Heart left ventricle (tissue), 16 donors: Measurements from ENCODE around the gene SLC39A11. TPM values are rescaled to one million over a fixed set of nuclear protein-coding genes. Genes with fewer than 3 reads are reported as not detected.

Experiments used
- ATAC-seq, 4 donors: fragments of 200-7000 bp; cut with Tn5 transposase; one replicate each; pipeline ENCODE4 v1.9.1; 2020 to 2022; ENCODE audit warnings: moderate library complexity in 4 of 4, mild to moderate bottlenecking in 3 of 4, moderate number of reproducible peaks in 1 of 4
- DNase-seq, 5 donors: peaks; one replicate each; pipeline ENCODE4 v3.0.0-alpha.2; 2020
- H3K27ac ChIP-seq, 12 donors: fragments of 200-600 bp; sonication (generic) in 4 of 12; one replicate each; pipeline versions ENCODE4 v1.5.0 to v1.8.0; 2016 to 2022; ENCODE audit warnings: mild to moderate bottlenecking in 2 of 12
- H3K27me3 ChIP-seq, 9 donors: fragments of 200-600 bp; sonication (generic) in 2 of 9; one replicate each; pipeline versions ENCODE4 v1.5.1 to v1.8.0; 2016 to 2022; ENCODE audit warnings: mild to moderate bottlenecking in 3 of 9
- H3K36me3 ChIP-seq, 9 donors: fragments of 200-600 bp; sonication (generic) in 2 of 9; one replicate each; pipeline versions ENCODE4 v1.5.0 to v1.8.0; 2018 to 2022; ENCODE audit warnings: mild to moderate bottlenecking in 2 of 9
- H3K4me1 ChIP-seq, 12 donors: fragments of 200-600 bp; sonication (generic) in 4 of 12; one replicate each; pipeline versions ENCODE4 v1.5.0 to v1.8.0; 2016 to 2022; ENCODE audit warnings: mild to moderate bottlenecking in 3 of 12
- H3K4me3 ChIP-seq, 12 donors: fragments of 200-600 bp; sonication (generic) in 4 of 12; one replicate each; pipeline versions ENCODE4 v1.5.0 to v1.8.0; 2017 to 2022; ENCODE audit warnings: mild to moderate bottlenecking in 9 of 12, moderate library complexity in 4 of 12
- H3K9me3 ChIP-seq, 12 donors: fragments of 200-600 bp; sonication (generic) in 4 of 12; one replicate each; pipeline versions ENCODE4 v1.5.0 to v1.8.0; 2016 to 2022; ENCODE audit warnings: mild to moderate bottlenecking in 1 of 12
- POLR2A ChIP-seq, 2 donors: fragments of 450-650 bp; IDR thresholded peaks; one replicate each; pipeline ENCODE4 v1.6.1; 2017; ENCODE audit warnings: antibody characterized with exemption in 2 of 2, mild to moderate bottlenecking in 2 of 2, moderate library complexity in 2 of 2
- WGBS, 4 donors: extraction: QIAGEN DNeasy Blood & Tissue Kit in 2 of 4; methylation state at CpG; one replicate each; pipeline versions ENCODE4 v1.1.5 to v1.1.7; 2013 to 2018; 5-methylcytosine and 5-hydroxymethylcytosine counted together
- intact Hi-C, 10 donors: fragments of 100-400 bp; cut with DNase I; formaldehyde crosslinking; loops; one replicate each; pipeline versions ENCODE4 v1.11.1 to v1.14.2; 2022
- polyA plus RNA-seq, 2 donors: library from polyadenylated mRNA; stranded (reverse); fragments of 200-250 nt; gene quantifications; one replicate each; pipeline ENCODE4 v1.2.3, GENCODE V29; 2013
- total RNA-seq, 9 donors: library from RNA; depleted of rRNA in 2 of 9; stranded (reverse); fragments of >200 nt in 2 of 9; fragmentation: NEBNext Ultra II Directional in 3 of 9; extraction: Animal tissue kit (Norgen Biotek cat#: 25700) in 3 of 9; gene quantifications; one replicate each; pipeline versions ENCODE4 v1.1.0 to v1.2.4, GENCODE V29; 2016 to 2023
- TF ChIP-seq, protein P1 (sequence below), 12 donors: fragments of 200-600 bp; sonication (generic) in 4 of 12; IDR thresholded peaks; one replicate each; pipeline versions ENCODE4 v1.5.0 to v1.8.0; 2018 to 2022; ENCODE audit warnings: antibody characterized with exemption in 12 of 12, mild to moderate bottlenecking in 5 of 12
- donor health status: ischemic (EF 13 %, LVEDD 7.1; RV severe dilation, severe dysfunction).
- donor health status: healthy with polysubstance abuse.
- donor health status: DM: no; HTN: yes; CAD: no.
- donor health status: DM: no; HTN: no; CAD: no.
- donor health status: ischemic (EF 25% LVEDD 6.9; RV normal size, moderate dysfunction).
- donor health status: ischemic (EF 25% LVEDD 5.7; RV mildly dilated, moderate dysfunction).
- donor health status: healthy.
- donor health status: DM: yes; HTN: yes; CAD: no.
- donor health status: ischemic (EF 35%, LVEDD 5.7; RV mildly dilated, moderate dysfunction).
- donor health status: nonischemic (EF 11% LVEDD 7.7; RV severe dilation, severe dysfunction).
- donor health status: DM: yes; HTN: yes; CAD: no.
- donor health status: PGD.
- donor health status: ischemic (EF 29% LVEDD 5.4; RV normal size, mild dysfunction).
- donor health status: nonischemic (EF 23%, LVEDD 6.1; RV moderate dilation, normal function).

SLC39A11 gene
- total and polyA plus RNA-seq, 11 donors: 2.5 to 23.3 (median 8.4) TPM

DNA sequence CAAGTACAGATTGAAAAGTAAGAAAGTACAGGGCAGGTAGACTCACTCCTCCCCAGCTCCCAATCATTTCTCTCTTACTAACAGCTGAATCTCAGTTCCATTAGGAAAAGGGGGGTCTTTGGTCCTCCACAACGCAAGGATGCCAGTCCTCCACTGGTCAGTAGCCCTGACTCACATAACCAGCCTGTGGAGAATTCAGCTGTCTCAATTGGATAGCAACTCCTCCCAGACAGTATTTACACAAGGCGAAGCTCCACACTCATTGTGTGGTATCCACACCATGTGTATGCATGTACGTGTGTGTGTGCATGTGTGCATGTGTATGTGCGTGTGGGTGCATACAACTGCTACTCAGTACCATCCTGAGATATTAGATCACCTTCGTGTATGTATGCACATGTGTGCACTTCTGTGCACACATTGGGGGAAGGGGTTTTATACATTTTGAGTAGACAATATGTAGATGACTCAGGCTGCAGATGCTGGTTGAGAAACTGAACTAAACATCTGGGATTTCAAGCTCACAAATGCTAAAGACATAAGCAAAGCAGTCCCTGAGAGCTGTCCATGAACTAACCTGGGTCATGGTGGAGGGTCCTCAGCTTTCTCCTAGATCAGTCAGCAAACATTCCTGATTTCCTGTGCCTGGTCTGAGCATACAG lies 240.1 kb downstream of the SLC39A11 start:
- ATAC-seq: no peak

DNA sequence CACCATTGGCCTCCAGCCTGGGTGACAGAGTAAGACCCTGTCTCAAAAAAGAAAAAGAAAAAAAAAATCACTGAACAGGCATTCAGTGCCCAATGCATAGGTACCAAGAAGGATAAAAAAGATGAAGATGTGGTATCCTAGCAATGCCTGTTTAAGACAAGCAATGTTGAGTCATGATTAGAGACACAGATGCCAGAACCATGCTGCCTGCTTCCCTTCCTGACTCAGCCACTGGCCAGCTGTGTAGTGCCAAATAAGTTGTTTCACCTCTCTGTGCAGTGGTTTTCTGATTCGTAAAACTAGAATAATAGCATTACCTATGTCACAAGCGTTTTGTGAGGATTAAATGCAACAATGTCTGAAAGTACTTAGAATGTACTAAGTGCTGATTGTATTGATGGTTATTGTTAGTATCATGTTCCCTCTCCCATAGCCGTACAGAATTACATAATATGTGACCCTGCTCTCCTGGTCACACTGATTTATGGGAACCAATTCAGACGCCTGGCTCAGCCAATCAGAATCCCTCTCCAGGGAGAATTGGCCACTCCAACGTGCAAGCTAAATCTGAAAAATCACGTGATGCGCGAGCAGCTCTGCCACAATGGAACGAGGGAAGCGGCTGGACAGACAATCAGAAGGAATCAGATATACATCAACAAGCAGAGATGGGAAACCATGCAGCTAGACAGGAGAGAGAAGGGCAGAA lies 241.9 kb downstream of the SLC39A11 start:
- no peak for ATAC-seq
- TF ChIP-seq, protein P1, sequence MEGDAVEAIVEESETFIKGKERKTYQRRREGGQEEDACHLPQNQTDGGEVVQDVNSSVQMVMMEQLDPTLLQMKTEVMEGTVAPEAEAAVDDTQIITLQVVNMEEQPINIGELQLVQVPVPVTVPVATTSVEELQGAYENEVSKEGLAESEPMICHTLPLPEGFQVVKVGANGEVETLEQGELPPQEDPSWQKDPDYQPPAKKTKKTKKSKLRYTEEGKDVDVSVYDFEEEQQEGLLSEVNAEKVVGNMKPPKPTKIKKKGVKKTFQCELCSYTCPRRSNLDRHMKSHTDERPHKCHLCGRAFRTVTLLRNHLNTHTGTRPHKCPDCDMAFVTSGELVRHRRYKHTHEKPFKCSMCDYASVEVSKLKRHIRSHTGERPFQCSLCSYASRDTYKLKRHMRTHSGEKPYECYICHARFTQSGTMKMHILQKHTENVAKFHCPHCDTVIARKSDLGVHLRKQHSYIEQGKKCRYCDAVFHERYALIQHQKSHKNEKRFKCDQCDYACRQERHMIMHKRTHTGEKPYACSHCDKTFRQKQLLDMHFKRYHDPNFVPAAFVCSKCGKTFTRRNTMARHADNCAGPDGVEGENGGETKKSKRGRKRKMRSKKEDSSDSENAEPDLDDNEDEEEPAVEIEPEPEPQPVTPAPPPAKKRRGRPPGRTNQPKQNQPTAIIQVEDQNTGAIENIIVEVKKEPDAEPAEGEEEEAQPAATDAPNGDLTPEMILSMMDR (IDR thresholded peaks at IDR 0.05): no peak
- no peak for TF ChIP-seq POLR2A (IDR thresholded peaks at IDR 0.05)
- WGBS, 4 donors: 88 to 92% (median 90%) methylated on average over 10 of the region's 10 CpGs

More for the DNA sequence above, 240.1 kb downstream of the SLC39A11 start:
- no peak overlapping the region for H3K27ac ChIP-seq
- H3K27me3 ChIP-seq: no peaks in the 10 kb centered on the region
- H3K36me3 ChIP-seq: peaks cover 0 to 10% (median 0%) of the 10 kb centered on the region in 9 donors
- no peak overlapping the region for H3K4me3 ChIP-seq
- no peak for TF ChIP-seq POLR2A (IDR thresholded peaks at IDR 0.05)
- TF ChIP-seq, protein P1 (IDR thresholded peaks at IDR 0.05): no peak
- no peaks in the 10 kb centered on the region for H3K9me3 ChIP-seq
- 76 to 92% (median 86%) methylated on average over 5 of the region's 5 CpGs for WGBS, 4 donors
- DNase-seq: no peak
- no peaks in the 10 kb centered on the region for H3K4me1 ChIP-seq
- intact Hi-C loops: no loop called here

DNA sequence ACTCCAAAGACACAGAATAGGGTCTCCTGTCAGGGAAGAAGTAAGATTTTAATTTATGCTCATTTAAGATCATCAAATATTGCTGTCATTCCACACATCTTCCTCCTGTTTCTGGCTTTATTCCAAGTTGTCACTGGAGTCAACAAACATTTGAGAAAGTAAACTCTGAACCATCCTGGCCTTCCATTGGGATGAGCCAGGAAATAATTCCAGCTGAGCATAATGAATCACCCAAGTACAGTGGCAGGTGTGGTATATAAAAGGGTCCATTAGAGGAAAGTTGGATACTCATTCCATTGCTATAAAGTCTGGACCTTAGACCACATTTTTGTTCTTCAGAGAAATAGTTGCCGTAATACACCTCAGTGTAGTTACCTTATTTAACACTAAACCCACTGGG lies 246.1 kb downstream of the SLC39A11 start:
- H3K4me1 ChIP-seq: no peaks in the 10 kb centered on the region
- WGBS, 4 donors: 91 to 100% (median 99%) methylated on average over 1 of the region's 1 CpG
- no peaks in the 10 kb centered on the region for H3K27me3 ChIP-seq
- intact Hi-C loops: no loop called here
- TF ChIP-seq, protein P1 (IDR thresholded peaks at IDR 0.05): no peak
- no peak for TF ChIP-seq POLR2A (IDR thresholded peaks at IDR 0.05)
- DNase-seq (no peak), ATAC-seq (no peak)
- H3K27ac ChIP-seq: no peak overlapping the region
- H3K9me3 ChIP-seq: no peaks in the 10 kb centered on the region
- peaks cover 0 to 16% (median 0%) of the 10 kb centered on the region in 9 donors for H3K36me3 ChIP-seq
- H3K4me3 ChIP-seq: no peak overlapping the region

More for the DNA sequence above, 241.9 kb downstream of the SLC39A11 start:
- no peaks in the 10 kb centered on the region for H3K4me1 ChIP-seq
- H3K9me3 ChIP-seq: no peaks in the 10 kb centered on the region
- no peaks in the 10 kb centered on the region for H3K27me3 ChIP-seq
- peaks cover 0 to 16% (median 0%) of the 10 kb centered on the region in 9 donors for H3K36me3 ChIP-seq
- intact Hi-C loops: no loop called here
- no peak overlapping the region for H3K4me3 ChIP-seq
- no peak overlapping the region for H3K27ac ChIP-seq
- DNase-seq: no peak

DNA sequence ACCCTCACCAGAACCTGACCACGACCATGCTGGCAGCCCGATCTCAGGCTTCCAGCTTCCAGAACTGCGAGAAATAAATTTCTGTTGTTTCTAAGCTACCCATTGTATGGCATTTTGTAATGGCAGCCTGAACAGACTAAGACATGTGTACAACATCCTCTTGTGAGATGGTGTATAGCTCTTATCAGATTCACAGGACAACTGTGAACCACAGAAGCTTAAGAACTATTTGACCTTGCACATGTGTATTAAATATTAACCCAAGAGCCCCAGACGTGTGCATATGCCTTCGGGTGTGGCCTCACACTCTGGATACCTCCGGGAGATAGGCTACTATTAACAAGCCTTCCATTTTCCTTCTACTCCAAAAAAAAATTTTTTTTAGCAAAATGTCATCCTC lies 248.9 kb downstream of the SLC39A11 start:
- intact Hi-C loops: no loop called here
- ATAC-seq: no peak
- Histone ChIP-seq H3K4me1 (no peaks in the 10 kb centered on the region), H3K27me3 (no peaks in the 10 kb centered on the region), H3K9me3 (peaks cover 0 to 14% (median 4%) of the 10 kb centered on the region in 12 donors), H3K36me3 (peaks cover 0 to 11% (median 0%) of the 10 kb centered on the region in 9 donors), H3K27ac (no peak overlapping the region), H3K4me3 (no peak overlapping the region)
- WGBS, 4 donors: 72 to 86% (median 76%) methylated on average over 6 of the region's 6 CpGs
- DNase-seq: no peak
- TF ChIP-seq POLR2A (IDR thresholded peaks at IDR 0.05): no peak
- TF ChIP-seq, protein P1 (IDR thresholded peaks at IDR 0.05): no peak
